ENCODE results near the gene METTL8.

- TF ChIP-seq CTCF (IDR thresholded peaks at IDR 0.05) (no peak), POLR2A (IDR thresholded peaks at IDR 0.05) (no peak), POLR2AphosphoS5 (IDR thresholded peaks at IDR 0.05) (no peak), EP300 (IDR thresholded peaks at IDR 0.05) (no peak)
These were observed 30.7 kb downstream of the METTL8 start for GRCh38 chr2:171402906-171403580.

All from upper lobe of left lung (tissue), 4 donors.